GM21723 (cell line): ENCODE results near the gene DBET.
"Not testable (repeated sequence)": the region's sequence is repeated elsewhere in the genome, so short reads cannot be mapped to it uniquely, and the experiment has no call there.

Source experiments
- ATAC-seq: cut with Tn5 transposase; IDR thresholded peaks from one replicate; pipeline ENCODE4 v1.9.1; 2021; ENCODE audit warnings: mild to moderate bottlenecking, moderate library complexity; ENCODE audit not compliant: unreplicated experiment

DBET gene

GRCh38 chr4:190049378-190050239 is 14.7 kb upstream of the DBET start:
- not testable (repeated sequence) for ATAC-seq

- not testable (repeated sequence) for ATAC-seq
These were observed 5.3 kb upstream of the DBET start for GRCh38 chr4:190058997-190059396.

GRCh38 chr4:190064805-190065204 is 503 bp downstream of the DBET start:
- ATAC-seq, result not testable (repeated sequence)

- not testable (repeated sequence) for ATAC-seq
These were observed 4.0 kb downstream of the DBET start for GRCh38 chr4:190068351-190068750.

GRCh38 chr4:190093052-190093451 is 28.8 kb downstream of the DBET start:
- ATAC-seq, result not testable (repeated sequence)

- not testable (repeated sequence) for ATAC-seq
These were observed 29.7 kb downstream of the DBET start for GRCh38 chr4:190094031-190094430.

GRCh38 chr4:190095335-190095734 is 31.0 kb downstream of the DBET start:
- ATAC-seq, result not testable (repeated sequence)

- ATAC-seq, result not testable (repeated sequence)
These were observed 35.3 kb downstream of the DBET start for GRCh38 chr4:190099605-190100004.

GRCh38 chr4:190101525-190101924 is 37.2 kb downstream of the DBET start:
- not testable (repeated sequence) for ATAC-seq

GRCh38 chr4:190106191-190106590 is 41.9 kb downstream of the DBET start:
- not testable (repeated sequence) for ATAC-seq

GRCh38 chr4:190106611-190107480 is 42.5 kb downstream of the DBET start:
- ATAC-seq, result not testable (repeated sequence)

- not testable (repeated sequence) for ATAC-seq
These were observed 43.6 kb downstream of the DBET start for GRCh38 chr4:190107766-190108485.

- not testable (repeated sequence) for ATAC-seq
These were observed 44.5 kb downstream of the DBET start for GRCh38 chr4:190108756-190109155.

- ATAC-seq, result not testable (repeated sequence)
These were observed 45.2 kb downstream of the DBET start for GRCh38 chr4:190109390-190110011.

- ATAC-seq, result not testable (repeated sequence)
These were observed 45.7 kb downstream of the DBET start for GRCh38 chr4:190110033-190110432.

GRCh38 chr4:190110570-190111295 is 46.4 kb downstream of the DBET start:
- ATAC-seq, result not testable (repeated sequence)

GRCh38 chr4:190112879-190113278 is 48.6 kb downstream of the DBET start:
- ATAC-seq, result not testable (repeated sequence)

GRCh38 chr4:190114991-190115390 is 50.7 kb downstream of the DBET start:
- ATAC-seq, result not testable (repeated sequence)
